Neural cell (in vitro differentiated cells): ENCODE results near the gene DNAAF5.

ENCODE experiments used
- CTCF ChIP-seq: fragments of 450-650 bp; IDR thresholded peaks from 2 replicates; pipeline ENCODE4 v1.5.1; 2014; ENCODE audit warnings: antibody characterized with exemption, mild to moderate bottlenecking, moderate library complexity; ENCODE audit not compliant: poor library complexity, severe bottlenecking
- EZH2 ChIP-seq: fragments of 200-600, 300-800 bp; shearing (Covaris generic), sonication (generic); IDR thresholded peaks from 2 replicates; pipeline ENCODE4 v1.6.1; 2014; ENCODE audit warnings: antibody characterized with exemption, low read length, borderline replicate concordance, mild to moderate bottlenecking; ENCODE audit not compliant: insufficient read depth, poor library complexity, severe bottlenecking
- MXI1 ChIP-seq: fragments of 450-650 bp; conservative IDR thresholded peaks from 2 replicates; pipeline ENCODE4 v1.6.1; 2014; ENCODE audit warnings: antibody characterized with exemption, mild to moderate bottlenecking; ENCODE audit not compliant: poor library complexity, severe bottlenecking
- POLR2AphosphoS5 ChIP-seq: IDR thresholded peaks from 2 replicates; pipeline ENCODE4 v1.6.1; 2012
- RAD21 ChIP-seq: fragments of 450-650 bp; conservative IDR thresholded peaks from 2 replicates; pipeline ENCODE4 v1.6.1; 2014; ENCODE audit warnings: antibody characterized with exemption, mild to moderate bottlenecking, moderate library complexity
- REST ChIP-seq: IDR thresholded peaks from 2 replicates; pipeline ENCODE4 v1.6.1; 2012; ENCODE audit warnings: borderline replicate concordance

GRCh38 chr7:835485-836401, 109.2 kb downstream of the DNAAF5 start:
- TF ChIP-seq CTCF (no peak), POLR2AphosphoS5 (no peak), EZH2 (no peak), REST (no peak), RAD21 (no peak), MXI1 (no peak)
